NCI-H146 treated with DMSO at 0.1 percent for 48 hours (cell line): ENCODE results near the gene AMDHD2.
"Not testable (repeated sequence)": the region's sequence is repeated elsewhere in the genome, so short reads cannot be mapped to it uniquely, and the experiment has no call there.

Experiments used
- DNase-seq: peaks from one replicate; lab custom pipeline; 2025; ENCODE audit not compliant: unreplicated experiment; lab: John Stamatoyannopoulos, UW

The AMDHD2 gene

GRCh38 chr16:2531696-2532493 is 11.7 kb downstream of the AMDHD2 start:
- DNase-seq, result peak; percentile 92

- DNase-seq, result peak; percentile 64
These were observed 12.4 kb downstream of the AMDHD2 start for GRCh38 chr16:2532494-2533141.

- not testable (repeated sequence) for DNase-seq
These were observed 13.1 kb downstream of the AMDHD2 start for GRCh38 chr16:2533142-2533755.

GRCh38 chr16:2533912-2534311 is 13.7 kb downstream of the AMDHD2 start:
- DNase-seq, result no peak

GRCh38 chr16:2534335-2534734 is 14.2 kb downstream of the AMDHD2 start:
- not testable (repeated sequence) for DNase-seq

- no peak for DNase-seq
These were observed 15.4 kb downstream of the AMDHD2 start for GRCh38 chr16:2535625-2536013.

- peak; percentile 91 for DNase-seq
These were observed 17.5 kb downstream of the AMDHD2 start, which contains the start of gene PDPK1 for GRCh38 chr16:2537451-2538379. TSS of gene PDPK1 (plus strand) at chr16:2538021. CDS start at chr16:2538113, 92 bp downstream.

- not testable (repeated sequence) for DNase-seq
These were observed 19.1 kb downstream of the AMDHD2 start for GRCh38 chr16:2539192-2539844.

GRCh38 chr16:2539845-2540458 is 19.8 kb downstream of the AMDHD2 start:
- not testable (repeated sequence) for DNase-seq

GRCh38 chr16:2540912-2541311 is 20.7 kb downstream of the AMDHD2 start:
- DNase-seq, result not testable (repeated sequence)

GRCh38 chr16:2541409-2541808 is 21.2 kb downstream of the AMDHD2 start:
- DNase-seq, result not testable (repeated sequence)

- DNase-seq, result not testable (repeated sequence)
These were observed 23.6 kb downstream of the AMDHD2 start for GRCh38 chr16:2543771-2544170.

- not testable (repeated sequence) for DNase-seq
These were observed 30.2 kb downstream of the AMDHD2 start for GRCh38 chr16:2550283-2550878.

- DNase-seq, result not testable (repeated sequence)
These were observed 31.3 kb downstream of the AMDHD2 start for GRCh38 chr16:2551420-2551889.

GRCh38 chr16:2554709-2555425 is 34.7 kb downstream of the AMDHD2 start:
- not testable (repeated sequence) for DNase-seq

- not testable (repeated sequence) for DNase-seq
These were observed 37.0 kb downstream of the AMDHD2 start for GRCh38 chr16:2557150-2557549.

GRCh38 chr16:2560131-2560797 is 40.1 kb downstream of the AMDHD2 start:
- DNase-seq, result not testable (repeated sequence)

GRCh38 chr16:2560798-2561133 is 40.6 kb downstream of the AMDHD2 start:
- DNase-seq, result not testable (repeated sequence)
